ENCODE data around the gene CAMK1D. TPM values are rescaled to one million over a fixed set of nuclear protein-coding genes. Genes with fewer than 3 reads are reported as not detected.
A peak's percentile ranks its signal among the peaks of the same experiment; 100 is the strongest.

Gene CAMK1D
- polyA plus RNA-seq, 1 donor (not counting 4 experiments of a cell fraction or from before 2014, with no cell fraction given), result 0.76 TPM

GRCh38 chr10:12848439-12849173, 499.3 kb downstream of the CAMK1D start:
- DNase-seq (ENCODE audit: low read depth, low spot score), result no peak
- dilution Hi-C loops (cut with MboI; ENCODE audit: extremely low pct_ligation_motif_present, low sequenced_read_pairs), result no loop called here
- TF ChIP-seq EZH2 (IDR thresholded peaks at IDR 0.05; ENCODE audit: low read length) (no peak), CTCF (optimal IDR thresholded peaks at IDR 0.05 in 1 of 3, IDR thresholded peaks at IDR 0.05 in 1 of 3, conservative IDR thresholded peaks at IDR 0.05 in 1 of 3; ENCODE audit: extremely low read depth in 1 of 3, insufficient read depth in 2 of 3, low read length in 3 of 3) (no peak)

GRCh38 chr10:12849319-12850181, 500.2 kb downstream of the CAMK1D start:
- Histone ChIP-seq H3K27ac (ENCODE audit: control insufficient read depth, insufficient read depth, low read length) (peak overlapping the region; percentile 19), H3K9me1 (ENCODE audit: control insufficient read depth, extremely low read depth, insufficient read depth, low read length) (no peaks in the 10 kb centered on the region), H3K4me2 (ENCODE audit: control insufficient read depth, extremely low read depth, insufficient read depth, low read depth, low read length) (peak overlapping the region; percentile 70), H3K36me3 (ENCODE audit: control insufficient read depth in 2 of 2, extremely low read depth in 1 of 2, insufficient read depth in 2 of 2, low read length in 2 of 2) (no peaks in the 10 kb centered on the region), H3K4me3 (ENCODE audit: control insufficient read depth in 2 of 3, extremely low read depth in 1 of 3, insufficient read depth in 2 of 3, low read depth in 1 of 3, low read length in 3 of 3) (no peak overlapping the region), H3K9ac (ENCODE audit: control insufficient read depth, extremely low read depth, insufficient read depth, low read length) (no peak overlapping the region), H3K9me3 (ENCODE audit: control insufficient read depth, low read depth, low read length) (no peaks in the 10 kb centered on the region), H3K79me2 (ENCODE audit: control insufficient read depth, insufficient read depth, low read length) (no peaks in the 10 kb centered on the region), H3K27me3 (ENCODE audit: control insufficient read depth, extremely low read depth, insufficient read depth, low read length) (no peaks in the 10 kb centered on the region), H2AFZ (ENCODE audit: control insufficient read depth, low read length) (peak overlapping the region; percentile 85), H3K4me1 (ENCODE audit: control insufficient read depth, extremely low read depth, insufficient read depth, low read length) (peaks cover 28% of the 10 kb centered on the region), H4K20me1 (ENCODE audit: control insufficient read depth, extremely low read depth, insufficient read depth, low read length) (no peaks in the 10 kb centered on the region)
- no peak for TF ChIP-seq EZH2 (IDR thresholded peaks at IDR 0.05; ENCODE audit: low read length)
- TF ChIP-seq CTCF (optimal IDR thresholded peaks at IDR 0.05 in 1 of 3, IDR thresholded peaks at IDR 0.05 in 1 of 3, conservative IDR thresholded peaks at IDR 0.05 in 1 of 3; ENCODE audit: extremely low read depth in 1 of 3, insufficient read depth in 2 of 3, low read length in 3 of 3), result no peak
- DNase-seq (ENCODE audit: low read depth, low spot score) (no peak), FAIRE-seq (peak; percentile 91)
- dilution Hi-C loops (cut with MboI; ENCODE audit: extremely low pct_ligation_motif_present, low sequenced_read_pairs), result no loop called here

More at GRCh38 chr10:12848439-12849173, 499.3 kb downstream of the CAMK1D start:
- H3K9me1 ChIP-seq (ENCODE audit: control insufficient read depth, extremely low read depth, insufficient read depth, low read length), result no peaks in the 10 kb centered on the region
- H3K36me3 ChIP-seq (ENCODE audit: control insufficient read depth in 2 of 2, extremely low read depth in 1 of 2, insufficient read depth in 2 of 2, low read length in 2 of 2), result no peaks in the 10 kb centered on the region
- H3K27me3 ChIP-seq (ENCODE audit: control insufficient read depth, extremely low read depth, insufficient read depth, low read length), result no peaks in the 10 kb centered on the region
- H3K4me1 ChIP-seq (ENCODE audit: control insufficient read depth, extremely low read depth, insufficient read depth, low read length), result peaks cover 31% of the 10 kb centered on the region
- no peaks in the 10 kb centered on the region for H3K9me3 ChIP-seq (ENCODE audit: control insufficient read depth, low read depth, low read length)
- H3K27ac ChIP-seq (ENCODE audit: control insufficient read depth, insufficient read depth, low read length), result no peak overlapping the region
- no peak overlapping the region for H3K9ac ChIP-seq (ENCODE audit: control insufficient read depth, extremely low read depth, insufficient read depth, low read length)
- peak overlapping the region; percentile 85 for H2AFZ ChIP-seq (ENCODE audit: control insufficient read depth, low read length)
- H4K20me1 ChIP-seq (ENCODE audit: control insufficient read depth, extremely low read depth, insufficient read depth, low read length), result no peaks in the 10 kb centered on the region
- no peak overlapping the region for H3K4me3 ChIP-seq (ENCODE audit: control insufficient read depth in 2 of 3, extremely low read depth in 1 of 3, insufficient read depth in 2 of 3, low read depth in 1 of 3, low read length in 3 of 3)
- no peak overlapping the region for H3K4me2 ChIP-seq (ENCODE audit: control insufficient read depth, extremely low read depth, insufficient read depth, low read depth, low read length)
- H3K79me2 ChIP-seq (ENCODE audit: control insufficient read depth, insufficient read depth, low read length), result no peaks in the 10 kb centered on the region
- FAIRE-seq, result peak; percentile 26

Data from keratinocyte (primary cell).